Measurements from ENCODE around the gene NACC2. TPM values are rescaled to one million over a fixed set of nuclear protein-coding genes. Genes with fewer than 3 reads are reported as not detected.

The NACC2 gene
- total RNA-seq, 1 donor from 2014 or later: 4.5 TPM

DNA sequence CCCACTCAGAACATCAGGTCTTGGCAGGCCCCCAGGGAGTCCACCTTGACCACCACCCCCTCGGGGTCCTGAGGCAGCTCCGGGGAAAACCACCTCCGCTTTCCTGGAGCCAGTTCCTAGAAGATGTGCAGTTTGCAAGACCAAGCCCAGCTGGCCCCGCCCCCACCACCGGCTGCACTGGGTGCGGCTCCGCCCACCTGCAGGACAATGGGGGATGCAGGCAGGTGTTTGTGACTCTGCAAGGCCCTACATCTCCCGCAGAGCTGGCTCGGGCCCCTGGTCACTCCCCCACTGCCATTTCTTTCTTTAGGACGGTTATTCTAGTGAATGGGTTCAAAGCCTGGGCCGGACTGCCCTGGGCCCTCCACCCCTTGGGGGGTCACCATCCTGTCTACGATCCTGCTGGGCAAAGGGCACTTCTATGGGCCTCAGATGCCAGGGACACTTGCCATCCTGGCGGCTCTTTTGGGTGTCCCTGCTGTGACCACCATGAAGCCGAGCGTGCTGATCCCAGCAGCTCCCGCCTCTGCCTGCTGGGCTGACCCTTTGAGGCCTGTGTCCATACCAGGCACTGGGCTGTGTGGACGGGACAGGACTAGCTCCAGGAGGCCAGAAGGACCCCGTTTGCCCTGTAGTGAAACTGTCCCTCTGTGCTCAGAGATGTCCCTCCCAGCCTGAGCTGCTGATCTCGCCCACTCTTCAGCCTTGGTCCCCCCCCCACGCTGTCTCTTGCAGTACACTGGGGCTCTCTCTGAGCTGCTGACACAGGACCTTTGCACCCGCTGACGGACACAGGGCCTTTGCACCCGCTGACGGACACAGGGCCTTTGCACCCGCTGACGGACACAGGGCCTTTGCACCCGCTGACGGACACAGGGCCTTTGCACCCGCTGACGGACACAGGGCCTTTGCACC is 5.9 kb upstream of the NACC2 start:
- Histone ChIP-seq H2AFZ (replicated peaks) (no peak overlapping the region), H4K20me1 (ENCODE audit: low read depth) (peaks cover 2% of the 10 kb centered on the region), H3K36me3 (no peaks in the 10 kb centered on the region), H3F3A (ENCODE audit: low read depth) (peaks cover 26% of the 10 kb centered on the region), H3K9me3 (ENCODE audit: low read depth) (no peaks in the 10 kb centered on the region), H3K4me1 (peaks cover 30% of the 10 kb centered on the region), H3K27me3 (peaks cover 23% of the 10 kb centered on the region), H3K27ac (no peak overlapping the region), H3K4me3 (no peak overlapping the region), H3K4me2 (peak overlapping the region; percentile 28), H3K79me2 (ENCODE audit: low read depth) (no peaks in the 10 kb centered on the region), H3K9ac (no peak overlapping the region)
- Mint-ChIP-seq H3K36me3 (no peaks in the 10 kb centered on the region), H3K4me3 (no peak overlapping the region), H3K27ac (no peak overlapping the region), H3K4me1 (peaks cover 25% of the 10 kb centered on the region), H3K9me3 (no peaks in the 10 kb centered on the region), H3K27me3 (ENCODE audit: insufficient read depth, low read depth) (peaks cover 15% of the 10 kb centered on the region)
- TF ChIP-seq EZH2 (IDR thresholded peaks at IDR 0.05): no peak
- TF ChIP-seq EZH2phosphoT487 (IDR thresholded peaks at IDR 0.05): no peak
- TF ChIP-seq, protein P1, sequence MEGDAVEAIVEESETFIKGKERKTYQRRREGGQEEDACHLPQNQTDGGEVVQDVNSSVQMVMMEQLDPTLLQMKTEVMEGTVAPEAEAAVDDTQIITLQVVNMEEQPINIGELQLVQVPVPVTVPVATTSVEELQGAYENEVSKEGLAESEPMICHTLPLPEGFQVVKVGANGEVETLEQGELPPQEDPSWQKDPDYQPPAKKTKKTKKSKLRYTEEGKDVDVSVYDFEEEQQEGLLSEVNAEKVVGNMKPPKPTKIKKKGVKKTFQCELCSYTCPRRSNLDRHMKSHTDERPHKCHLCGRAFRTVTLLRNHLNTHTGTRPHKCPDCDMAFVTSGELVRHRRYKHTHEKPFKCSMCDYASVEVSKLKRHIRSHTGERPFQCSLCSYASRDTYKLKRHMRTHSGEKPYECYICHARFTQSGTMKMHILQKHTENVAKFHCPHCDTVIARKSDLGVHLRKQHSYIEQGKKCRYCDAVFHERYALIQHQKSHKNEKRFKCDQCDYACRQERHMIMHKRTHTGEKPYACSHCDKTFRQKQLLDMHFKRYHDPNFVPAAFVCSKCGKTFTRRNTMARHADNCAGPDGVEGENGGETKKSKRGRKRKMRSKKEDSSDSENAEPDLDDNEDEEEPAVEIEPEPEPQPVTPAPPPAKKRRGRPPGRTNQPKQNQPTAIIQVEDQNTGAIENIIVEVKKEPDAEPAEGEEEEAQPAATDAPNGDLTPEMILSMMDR (IDR thresholded peaks at IDR 0.05): no peak
- DNase-seq (ENCODE audit: low spot score): peak; percentile 72

DNA sequence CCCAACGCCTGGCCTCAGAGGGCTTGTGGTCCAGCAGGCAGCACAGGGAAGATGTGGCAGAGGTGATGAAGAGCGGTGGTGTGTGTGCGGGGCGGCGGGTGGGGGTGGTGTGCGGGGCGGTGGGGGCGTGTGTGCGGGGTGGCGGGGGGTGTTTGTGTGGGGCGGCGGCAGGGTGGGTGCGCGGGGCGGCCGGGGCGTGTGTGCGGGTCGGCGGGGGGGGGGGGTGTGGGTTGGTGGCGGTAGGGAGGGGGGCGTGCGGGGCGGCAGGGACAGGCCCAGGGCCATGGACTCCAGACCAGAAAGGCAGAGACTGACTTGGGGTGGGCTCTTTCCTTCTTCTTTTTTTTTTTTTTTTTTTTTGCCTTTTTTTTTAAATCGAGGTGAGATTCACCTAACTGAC is 4.5 kb upstream of the NACC2 start:
- peaks cover 5% of the 10 kb centered on the region for H4K20me1 ChIP-seq (ENCODE audit: low read depth)
- peak overlapping the region; percentile 28 for H3K4me2 ChIP-seq
- no peak overlapping the region for H3K4me3 Mint-ChIP-seq
- H3K79me2 ChIP-seq (ENCODE audit: low read depth): no peaks in the 10 kb centered on the region
- peaks cover 28% of the 10 kb centered on the region for H3F3A ChIP-seq (ENCODE audit: low read depth)
- H3K27me3 ChIP-seq: peaks cover 32% of the 10 kb centered on the region
- no peaks in the 10 kb centered on the region for H3K36me3 ChIP-seq
- no peak for DNase-seq (ENCODE audit: low spot score)
- H3K36me3 Mint-ChIP-seq: no peaks in the 10 kb centered on the region
- TF ChIP-seq EZH2 (IDR thresholded peaks at IDR 0.05) (no peak), EZH2phosphoT487 (IDR thresholded peaks at IDR 0.05) (no peak)
- TF ChIP-seq, protein P1 (IDR thresholded peaks at IDR 0.05): no peak
- no peaks in the 10 kb centered on the region for H3K9me3 ChIP-seq (ENCODE audit: low read depth)
- no peak overlapping the region for H2AFZ ChIP-seq (replicated peaks)
- H3K4me3 ChIP-seq: no peak overlapping the region
- no peak overlapping the region for H3K27ac Mint-ChIP-seq
- H3K27ac ChIP-seq: no peak overlapping the region
- H3K27me3 Mint-ChIP-seq (ENCODE audit: insufficient read depth, low read depth): peaks cover 12% of the 10 kb centered on the region
- no peaks in the 10 kb centered on the region for H3K9me3 Mint-ChIP-seq
- H3K9ac ChIP-seq: no peak overlapping the region
- peaks cover 22% of the 10 kb centered on the region for H3K4me1 ChIP-seq
- peaks cover 15% of the 10 kb centered on the region for H3K4me1 Mint-ChIP-seq

DNA sequence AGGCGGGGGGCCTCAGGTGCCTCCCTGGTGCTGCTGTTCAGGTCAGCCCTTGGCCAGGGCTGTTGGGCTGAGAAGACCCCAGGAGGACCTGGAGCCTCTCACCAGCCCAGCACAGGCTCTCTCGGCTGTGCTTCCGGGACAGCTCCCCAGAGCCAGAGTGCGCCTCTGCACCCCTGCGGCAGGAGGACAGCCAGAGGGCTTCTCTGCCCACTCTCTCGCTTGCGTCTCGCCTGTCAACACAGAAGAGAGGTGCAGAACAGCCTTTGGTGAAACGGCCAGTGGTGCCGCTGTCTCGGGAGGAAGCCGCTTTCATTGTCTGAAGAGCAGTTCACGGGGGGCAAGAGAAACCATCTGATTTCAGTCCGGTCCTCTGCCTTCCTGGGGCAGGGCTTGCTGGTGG is 3.8 kb upstream of the NACC2 start:
- Histone ChIP-seq H4K20me1 (ENCODE audit: low read depth) (peaks cover 11% of the 10 kb centered on the region), H3K4me2 (no peak overlapping the region), H3F3A (ENCODE audit: low read depth) (peaks cover 33% of the 10 kb centered on the region), H3K9ac (no peak overlapping the region), H3K27ac (no peak overlapping the region), H3K4me3 (no peak overlapping the region), H3K27me3 (peaks cover 39% of the 10 kb centered on the region), H3K36me3 (no peaks in the 10 kb centered on the region), H2AFZ (replicated peaks) (no peak overlapping the region), H3K4me1 (peaks cover 21% of the 10 kb centered on the region), H3K9me3 (ENCODE audit: low read depth) (no peaks in the 10 kb centered on the region), H3K79me2 (ENCODE audit: low read depth) (peaks cover 2% of the 10 kb centered on the region)
- Mint-ChIP-seq H3K4me3 (no peak overlapping the region), H3K4me1 (peaks cover 11% of the 10 kb centered on the region), H3K9me3 (no peaks in the 10 kb centered on the region), H3K36me3 (no peaks in the 10 kb centered on the region), H3K27me3 (ENCODE audit: insufficient read depth, low read depth) (peaks cover 12% of the 10 kb centered on the region), H3K27ac (peak overlapping the region; percentile 33)
- no peak for DNase-seq (ENCODE audit: low spot score)
- no peak for TF ChIP-seq EZH2phosphoT487 (IDR thresholded peaks at IDR 0.05)
- TF ChIP-seq, protein P1 (IDR thresholded peaks at IDR 0.05): no peak

All from neural progenitor cell (in vitro differentiated cells).